Stimulated activated CD8-positive, alpha-beta memory T cell treated with anti-CD3 and anti-CD28 coated beads, Interleukin-15, amount 100 ng/mL, for 48 hours (primary cell): ENCODE data around the gene CYTL1.

Experiments
- DNase-seq, 2 donors: peaks; one replicate each; pipeline ENCODE4 v3.0.0-alpha.2; 2020; ENCODE audit warnings: low read depth in 2 of 2

Gene CYTL1

DNA sequence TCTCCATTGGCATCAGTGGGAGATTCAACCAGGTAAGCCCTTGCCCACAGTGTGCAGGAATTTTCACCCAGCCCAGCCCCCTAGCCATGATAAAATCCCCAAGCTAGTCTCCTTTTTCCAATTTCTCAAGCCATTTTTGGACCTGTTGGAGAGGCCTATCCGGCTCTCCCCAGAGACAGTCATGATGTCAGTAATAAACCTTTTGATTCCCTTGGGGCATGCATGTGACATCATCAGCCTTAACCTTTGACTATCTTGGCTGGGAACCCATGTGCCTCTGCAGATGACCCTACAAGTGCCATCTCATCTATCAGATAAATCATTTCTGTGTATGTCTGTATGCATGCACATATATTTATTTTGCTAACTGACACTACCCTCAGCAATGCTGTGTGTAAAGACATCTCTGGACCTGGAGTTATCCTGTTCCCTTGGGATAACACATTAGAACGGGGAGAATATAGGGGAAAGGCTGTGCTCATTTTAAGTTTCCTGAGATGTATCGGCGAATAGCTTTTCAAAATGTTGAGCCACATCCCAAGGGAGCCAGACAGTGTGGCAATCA, 51.0 kb downstream of the CYTL1 start:
- no peak for DNase-seq
